Hematopoietic multipotent progenitor cell treated with erythropoietin and hydrocortisone succinate and interleukin-3 and kit ligand, for 8 days (in vitro differentiated cells): ENCODE results near the gene GPC6.

Experiments
- DNase-seq: peaks from one replicate; pipeline ENCODE4 v3.0.0-alpha.2; 2015

Gene GPC6

DNA sequence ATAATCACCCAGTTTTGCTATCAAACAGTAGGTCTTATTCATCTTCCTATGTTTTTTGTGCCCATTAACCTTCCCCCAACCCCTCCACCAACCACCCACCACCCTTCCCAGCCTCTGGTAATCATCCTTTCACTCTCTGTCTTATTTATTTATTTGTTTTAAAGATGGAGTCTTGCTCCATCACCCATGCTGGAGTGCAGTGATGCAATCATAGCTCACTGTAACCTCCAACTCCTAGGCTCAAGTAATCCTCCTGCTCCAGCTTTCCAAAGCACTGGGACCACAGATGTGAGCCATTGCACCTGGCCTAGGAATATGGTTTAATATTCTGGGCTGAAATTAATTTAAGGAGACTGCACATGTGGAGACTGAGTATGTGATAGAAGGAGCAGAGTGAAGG, 527.0 kb downstream of the GPC6 start:
- no peak for DNase-seq

DNA sequence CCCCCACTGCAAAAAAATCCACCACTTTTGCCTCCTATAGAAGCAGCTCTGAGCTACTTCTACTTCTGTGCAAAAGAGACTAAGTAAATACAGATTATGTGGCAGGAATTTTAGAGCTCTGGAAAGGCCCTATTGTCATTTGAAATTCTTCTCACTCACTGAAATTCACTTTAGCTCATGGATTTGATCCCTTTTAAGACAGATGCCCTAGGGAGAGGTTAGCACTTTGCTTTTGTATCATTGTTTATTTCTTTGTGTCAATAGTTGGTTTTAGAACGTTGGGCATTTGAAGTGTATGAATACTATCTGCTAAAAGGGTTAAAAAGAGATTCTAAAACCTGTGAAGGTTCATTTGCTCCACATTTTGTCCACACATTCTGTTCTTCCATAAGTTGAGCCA, 528.7 kb downstream of the GPC6 start:
- no peak for DNase-seq

DNA sequence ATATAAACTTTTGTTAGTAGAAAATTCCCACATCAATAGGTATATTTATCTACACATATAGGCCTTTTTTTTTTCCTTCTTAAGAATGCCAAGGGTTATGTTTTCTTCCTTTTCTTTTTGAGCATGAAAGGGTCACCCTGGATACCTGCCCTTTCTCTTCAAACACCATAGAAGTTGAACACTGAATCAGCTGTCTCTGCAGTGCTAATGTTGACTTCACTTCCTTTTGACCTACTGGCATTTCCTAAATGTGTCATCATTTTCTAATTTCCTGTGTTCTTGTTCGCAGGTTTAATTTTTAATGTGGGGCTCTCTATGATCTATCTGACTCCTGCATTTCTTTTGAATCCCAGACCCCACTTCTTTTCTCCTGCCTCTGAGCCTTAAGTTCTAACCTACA, 532.0 kb downstream of the GPC6 start:
- no peak for DNase-seq

DNA sequence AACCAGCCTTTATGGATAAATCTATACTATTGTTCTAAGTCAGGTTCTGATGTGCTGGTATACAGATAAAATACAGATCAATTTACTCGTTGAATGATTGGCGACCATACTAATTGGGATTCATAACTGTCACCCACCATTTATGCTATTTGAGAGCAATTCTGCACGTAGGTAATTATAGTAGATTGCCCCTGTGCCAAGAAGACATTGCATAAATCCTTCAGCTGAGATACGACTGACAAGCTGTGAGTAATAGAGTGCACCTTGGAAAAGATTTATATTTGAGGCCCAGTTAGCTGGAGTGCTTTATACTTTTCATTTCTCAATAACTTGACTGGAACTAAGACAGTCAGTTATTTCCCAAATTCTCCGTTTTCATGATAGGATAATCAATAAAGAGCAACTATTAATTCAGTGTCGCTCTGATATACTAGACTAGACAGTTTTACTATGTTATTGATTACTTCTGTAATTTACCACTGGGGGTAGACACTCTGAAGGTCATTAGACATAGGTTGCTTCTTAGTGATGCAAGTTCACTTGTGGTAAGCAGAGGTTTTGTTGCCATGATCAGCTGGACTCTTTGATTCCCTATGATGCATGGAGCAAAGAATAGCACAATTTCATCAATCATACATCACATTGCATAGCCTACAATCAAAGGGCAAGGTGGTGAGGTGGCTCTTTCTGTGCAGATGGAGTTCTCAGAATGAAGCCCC, 536.3 kb downstream of the GPC6 start:
- DNase-seq, result no peak

DNA sequence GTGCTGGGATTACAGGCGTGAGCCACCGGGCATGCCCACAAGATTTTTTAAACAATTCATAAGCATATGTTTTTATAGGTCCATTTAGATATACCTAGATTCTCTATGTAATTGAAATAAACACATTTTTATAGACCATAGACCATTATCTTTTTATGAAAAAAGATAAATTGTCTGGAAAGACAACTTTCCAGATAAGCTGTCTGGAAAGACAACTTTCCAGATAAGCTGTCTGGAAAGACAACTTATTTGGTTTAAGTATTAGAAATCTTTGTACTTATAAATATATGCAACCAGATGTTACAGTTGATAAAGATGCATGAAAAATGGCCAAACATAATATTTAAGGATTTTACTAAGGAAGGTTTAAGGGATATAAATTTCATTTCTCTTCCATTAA, 538.5 kb downstream of the GPC6 start:
- DNase-seq, result no peak

DNA sequence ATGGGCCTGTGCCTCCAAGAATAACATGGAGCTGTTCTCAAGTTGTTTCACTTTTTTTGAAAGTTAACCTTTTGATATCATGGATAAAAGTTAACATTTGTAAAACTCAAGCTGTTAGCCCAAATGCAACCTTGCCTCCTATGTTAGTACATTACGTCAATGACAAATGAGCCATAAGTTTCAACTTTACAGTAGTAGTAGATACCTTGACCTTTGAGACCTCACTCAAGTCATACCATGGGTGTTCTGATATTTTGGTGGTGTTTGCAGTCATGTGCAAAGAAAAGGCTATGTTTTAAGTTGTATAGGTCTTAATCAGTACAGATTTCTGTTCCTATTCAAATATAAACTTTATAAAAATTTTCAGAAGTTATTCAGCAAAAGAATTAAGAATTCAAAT, 539.2 kb downstream of the GPC6 start:
- no peak for DNase-seq

DNA sequence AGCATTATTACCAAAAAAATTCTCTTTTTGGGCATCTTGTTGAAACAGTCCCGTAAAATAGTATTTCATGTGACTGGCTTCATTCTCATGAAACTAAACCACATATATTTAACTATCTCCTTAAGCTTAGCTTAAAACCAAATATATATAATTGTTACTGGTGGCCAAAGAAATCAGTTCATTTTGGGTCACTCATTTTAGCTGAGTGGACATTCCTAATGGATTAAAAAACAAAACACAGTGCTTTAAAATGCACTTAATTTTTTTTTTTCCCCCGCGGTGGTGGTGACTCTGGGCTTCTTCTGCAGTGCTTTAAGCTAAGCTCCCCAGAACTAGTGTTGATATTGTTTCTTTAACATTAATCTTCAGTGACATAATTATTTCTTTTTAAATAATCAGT, 540.1 kb downstream of the GPC6 start:
- no peak for DNase-seq

DNA sequence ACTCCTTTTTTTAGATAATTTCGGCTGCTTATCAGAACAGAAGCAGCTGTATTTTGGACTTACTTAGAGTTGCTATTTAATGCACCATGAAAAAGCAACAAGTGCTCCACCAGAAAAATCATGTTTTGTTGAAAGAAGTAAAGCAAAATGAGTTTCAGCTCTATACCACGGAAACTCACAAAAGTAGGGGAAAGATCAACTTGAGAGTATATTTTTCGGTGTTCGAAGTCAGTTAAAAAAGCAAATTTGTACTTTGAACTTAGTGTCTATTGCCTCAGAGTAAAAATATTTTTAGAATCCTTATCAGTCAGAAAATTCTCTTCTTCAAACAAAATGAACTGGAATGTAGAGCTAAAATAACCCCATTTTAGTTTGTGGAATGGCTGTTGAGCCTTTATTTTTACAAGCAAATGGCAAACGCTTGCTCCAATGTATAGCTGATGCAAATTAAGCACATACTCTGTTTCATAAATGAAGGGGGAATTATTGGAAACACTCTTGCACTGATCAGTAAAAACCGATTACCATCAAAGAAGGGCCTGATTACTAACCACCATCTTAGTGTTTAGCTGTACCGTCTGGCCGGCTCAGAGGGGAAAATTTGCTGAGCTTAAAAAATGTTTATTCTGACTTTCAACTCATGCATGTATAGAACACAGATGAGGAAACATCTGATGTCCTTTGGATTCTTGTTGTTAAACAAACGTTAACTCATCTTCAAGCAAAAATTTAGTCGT, 540.7 kb downstream of the GPC6 start:
- no peak for DNase-seq

DNA sequence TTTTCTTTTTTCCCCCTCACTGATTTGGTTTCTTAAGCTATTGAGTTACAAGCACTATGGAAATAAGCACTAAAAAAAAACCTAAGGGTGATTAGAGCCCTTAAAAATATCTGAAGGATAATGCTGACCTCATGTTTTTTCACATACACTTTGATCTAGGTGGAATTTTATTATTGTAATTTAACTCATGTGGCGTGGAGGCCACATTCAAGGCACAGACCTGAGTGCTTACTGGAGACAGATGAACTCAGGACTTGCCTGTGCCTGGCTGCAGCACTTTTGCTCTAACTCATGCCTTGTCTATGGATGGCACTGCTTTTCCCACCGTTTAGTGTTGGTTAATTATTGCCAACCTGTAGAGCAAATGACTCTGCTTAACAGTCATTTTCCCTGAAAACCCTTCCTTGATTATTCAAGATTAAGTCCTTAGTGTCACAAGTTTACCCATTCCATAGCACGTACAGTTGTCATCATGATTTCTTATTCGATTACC, 541.4 kb downstream of the GPC6 start:
- DNase-seq, result no peak

DNA sequence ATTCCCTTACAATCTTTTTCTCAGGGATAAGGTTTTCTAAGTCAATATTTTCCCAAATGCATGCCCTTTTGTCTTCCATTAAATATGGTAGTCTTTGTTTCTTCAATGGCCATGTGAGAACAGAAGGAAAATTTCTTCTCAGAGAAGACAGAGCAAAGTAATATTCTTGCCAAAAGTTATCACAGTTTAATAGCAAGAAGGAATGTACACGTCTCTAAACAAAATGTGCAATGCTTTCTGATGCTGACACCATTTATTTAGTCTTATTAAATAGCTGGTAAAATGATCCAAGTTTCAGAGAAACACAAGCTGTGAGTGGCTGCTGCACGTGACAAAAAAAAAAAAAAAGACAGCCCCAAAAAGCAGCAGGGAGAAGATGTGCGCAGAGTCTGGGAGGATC, 542.5 kb downstream of the GPC6 start:
- no peak for DNase-seq

DNA sequence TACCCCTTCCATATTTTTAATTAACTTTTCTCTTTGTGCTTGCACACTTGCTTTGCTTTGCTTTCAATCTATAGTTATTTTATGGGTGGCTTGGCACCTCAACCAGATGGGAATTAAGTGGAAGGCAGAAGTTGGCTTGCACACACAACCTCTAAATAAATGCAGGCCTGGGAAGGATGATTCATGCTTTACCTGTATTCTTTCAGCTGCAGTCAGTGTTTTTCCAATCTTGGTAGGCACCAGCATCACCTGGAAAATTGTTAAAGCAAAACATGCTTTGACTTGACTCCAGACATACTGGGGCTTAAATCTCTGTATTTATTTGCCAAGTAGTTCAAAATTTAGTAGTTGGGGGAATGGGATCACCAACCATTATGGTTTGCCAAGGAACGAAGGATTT, 543.0 kb downstream of the GPC6 start:
- no peak for DNase-seq

DNA sequence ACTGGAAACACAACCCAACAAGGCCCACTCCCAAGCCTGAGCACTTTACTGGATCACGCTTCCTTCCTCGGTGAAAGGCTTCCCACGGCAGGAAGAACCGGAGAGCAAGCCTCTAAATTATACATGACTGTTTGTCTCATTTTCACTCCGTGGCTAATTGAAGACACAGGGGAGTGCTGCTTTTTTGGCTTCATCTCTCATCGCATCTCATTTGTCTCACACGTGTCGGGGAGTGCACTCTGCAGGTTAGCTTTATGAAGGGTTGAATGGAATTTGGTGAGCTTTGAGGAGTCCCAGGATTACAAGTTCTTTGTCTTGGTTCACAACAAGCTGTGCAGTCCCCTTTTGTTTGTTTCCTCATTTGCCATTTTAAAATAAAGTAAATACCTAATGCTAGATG, 544.6 kb downstream of the GPC6 start:
- DNase-seq, result no peak

DNA sequence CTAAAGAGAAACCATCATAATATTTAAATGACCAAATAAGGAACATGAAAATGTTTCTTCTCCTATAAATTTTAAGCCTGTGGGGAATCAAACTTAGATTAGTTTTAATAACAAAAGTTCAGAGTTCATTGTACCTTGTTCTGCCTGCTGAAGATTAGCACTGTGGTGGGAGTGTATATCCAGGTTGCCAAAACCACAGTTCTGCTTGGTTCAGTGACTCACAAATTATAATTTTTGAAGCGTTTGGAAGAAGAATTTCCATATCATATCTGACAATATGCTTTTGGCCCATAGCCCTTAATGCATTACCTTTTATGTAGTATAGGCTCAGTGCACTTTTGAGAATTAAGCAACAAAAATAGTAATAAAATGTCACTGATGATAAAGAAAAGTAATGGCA, 545.2 kb downstream of the GPC6 start:
- DNase-seq, result no peak

DNA sequence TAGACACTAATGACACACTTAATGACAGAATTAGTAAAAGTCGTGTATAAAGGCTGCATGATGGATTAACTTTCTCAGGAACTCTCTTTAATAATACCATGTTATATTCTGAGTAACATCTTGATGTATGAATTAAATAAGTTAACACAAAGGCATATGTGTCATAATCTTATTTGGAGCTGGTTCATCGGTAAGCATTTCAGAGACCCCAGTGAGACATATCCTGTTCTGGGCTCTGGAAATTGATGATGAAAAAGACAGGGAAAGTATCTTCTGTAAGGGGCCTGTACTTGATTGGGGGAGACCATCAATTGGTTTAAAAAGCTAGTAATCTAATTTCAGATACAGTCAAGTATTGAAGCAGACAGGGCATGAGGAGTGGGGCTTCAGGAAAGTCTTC, 547.9 kb downstream of the GPC6 start:
- no peak for DNase-seq

DNA sequence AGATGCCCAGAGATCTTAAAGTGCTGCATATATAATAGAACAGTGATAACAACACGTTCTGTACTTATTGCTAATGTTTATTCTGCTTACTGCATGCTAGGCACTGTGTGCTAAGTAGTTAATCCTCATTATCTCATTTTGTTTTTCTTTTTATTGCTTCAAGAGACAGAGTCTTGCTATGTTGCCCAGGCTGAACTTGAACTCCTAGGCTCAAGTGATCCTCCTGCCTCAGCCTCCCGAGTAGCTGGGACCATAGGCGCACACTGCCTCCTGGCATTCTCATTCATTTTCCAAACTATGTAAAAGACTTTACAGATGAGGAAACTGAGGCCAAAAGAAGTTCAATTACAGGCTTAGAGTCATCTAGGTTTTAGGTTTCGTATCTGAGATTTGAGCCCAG, 548.4 kb downstream of the GPC6 start:
- no peak for DNase-seq

DNA sequence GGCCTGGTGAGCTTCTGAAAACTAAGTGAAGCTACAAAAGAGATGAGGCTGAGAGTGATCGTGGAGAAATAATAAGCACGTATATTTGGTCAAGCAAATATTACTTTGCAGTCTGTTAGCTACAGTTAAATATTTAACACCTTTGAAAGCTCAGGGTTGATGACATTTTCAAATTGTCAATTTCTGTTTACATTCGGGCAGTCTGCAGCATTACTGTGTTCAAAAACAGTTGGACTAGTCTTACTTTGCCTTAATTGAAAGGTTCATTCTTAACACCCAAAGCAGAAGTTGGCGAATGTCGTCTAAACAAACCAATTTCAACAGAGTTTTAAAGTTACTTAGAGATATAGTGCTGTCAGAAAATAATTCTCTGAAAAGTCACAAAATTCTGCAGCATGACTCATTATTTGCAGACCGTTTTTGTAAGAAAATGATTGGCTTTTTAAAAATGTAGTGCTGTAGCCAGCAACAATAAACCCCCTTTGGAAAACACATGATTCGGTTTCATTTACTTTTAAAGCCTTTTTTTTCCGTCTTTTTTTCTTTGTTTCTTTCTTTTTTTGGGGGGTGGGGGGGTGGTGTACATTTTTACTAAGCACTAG, 549.0 kb downstream of the GPC6 start:
- no peak for DNase-seq

DNA sequence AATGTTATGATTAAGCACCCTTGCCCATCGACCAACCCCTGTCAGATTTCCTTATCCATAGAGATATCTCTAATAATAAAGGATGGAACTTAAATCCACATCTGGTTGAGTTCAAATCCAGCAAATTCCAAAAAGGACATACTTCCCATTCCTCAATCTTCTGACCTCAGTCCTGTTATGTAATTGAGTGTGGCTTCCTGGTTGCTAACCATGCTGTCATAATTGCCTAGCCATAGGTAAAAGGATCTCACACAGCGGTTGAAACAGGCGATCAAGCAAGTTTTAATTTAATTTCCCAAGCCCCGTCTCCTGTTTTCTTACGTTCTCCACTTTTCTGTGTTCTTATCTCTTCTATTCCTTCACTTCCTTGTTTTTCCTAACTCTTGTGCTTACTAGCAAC, 550.3 kb downstream of the GPC6 start:
- no peak for DNase-seq

DNA sequence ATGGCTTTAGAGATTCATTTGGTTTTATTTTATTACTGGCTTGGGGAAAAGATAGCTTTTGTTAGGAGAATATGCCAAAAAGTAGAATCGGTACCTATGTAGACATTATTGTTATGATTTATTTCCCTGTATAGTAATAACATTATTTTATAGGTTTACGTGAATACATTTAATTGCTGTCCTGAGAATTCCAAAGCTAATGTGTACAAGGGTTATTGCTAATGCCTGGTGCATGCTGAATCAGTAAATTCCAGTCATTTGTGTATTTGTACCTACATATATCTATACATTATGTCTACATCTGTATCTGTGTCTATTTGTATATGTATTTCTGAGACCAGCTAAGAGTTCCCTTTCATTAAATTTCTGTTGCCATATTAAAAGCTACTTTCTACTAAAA, 550.9 kb downstream of the GPC6 start:
- no peak for DNase-seq

DNA sequence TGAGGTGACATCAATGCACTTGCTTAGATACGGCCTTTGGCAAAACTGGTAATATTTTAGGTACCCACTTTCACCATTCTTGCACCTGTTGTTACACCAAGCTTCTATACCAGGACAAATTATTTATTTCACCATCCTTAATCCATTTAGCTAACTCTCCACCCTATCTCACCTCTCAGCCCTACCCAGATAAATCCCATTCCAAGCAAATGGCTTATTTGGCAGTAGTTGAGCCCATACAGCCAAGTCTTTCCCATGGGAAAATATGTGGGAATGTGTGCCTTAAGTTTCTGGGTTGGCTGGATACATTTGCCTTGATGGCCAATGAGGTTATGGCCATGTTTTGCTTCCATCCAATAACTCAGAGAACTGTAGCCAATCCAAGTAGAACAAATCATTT, 551.9 kb downstream of the GPC6 start:
- no peak for DNase-seq

DNA sequence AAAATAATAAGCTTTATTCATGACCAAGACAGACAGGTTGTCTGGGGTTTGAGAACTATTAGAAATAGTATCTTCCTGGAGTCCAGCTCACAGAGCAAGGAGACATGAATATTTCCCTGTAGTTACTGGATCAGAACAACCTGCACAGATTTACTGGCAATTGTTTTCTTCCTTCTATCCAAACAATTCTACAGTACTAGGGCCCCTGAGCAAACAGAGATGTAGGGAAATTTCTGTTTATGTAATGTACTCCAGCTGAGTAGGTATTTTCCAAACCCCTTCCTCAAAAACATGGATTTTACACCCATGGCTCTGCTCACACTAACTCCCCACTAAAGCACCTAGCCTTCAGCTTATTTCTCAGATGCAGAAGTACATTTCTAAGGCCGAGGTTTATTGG, 557.6 kb downstream of the GPC6 start:
- no peak for DNase-seq

DNA sequence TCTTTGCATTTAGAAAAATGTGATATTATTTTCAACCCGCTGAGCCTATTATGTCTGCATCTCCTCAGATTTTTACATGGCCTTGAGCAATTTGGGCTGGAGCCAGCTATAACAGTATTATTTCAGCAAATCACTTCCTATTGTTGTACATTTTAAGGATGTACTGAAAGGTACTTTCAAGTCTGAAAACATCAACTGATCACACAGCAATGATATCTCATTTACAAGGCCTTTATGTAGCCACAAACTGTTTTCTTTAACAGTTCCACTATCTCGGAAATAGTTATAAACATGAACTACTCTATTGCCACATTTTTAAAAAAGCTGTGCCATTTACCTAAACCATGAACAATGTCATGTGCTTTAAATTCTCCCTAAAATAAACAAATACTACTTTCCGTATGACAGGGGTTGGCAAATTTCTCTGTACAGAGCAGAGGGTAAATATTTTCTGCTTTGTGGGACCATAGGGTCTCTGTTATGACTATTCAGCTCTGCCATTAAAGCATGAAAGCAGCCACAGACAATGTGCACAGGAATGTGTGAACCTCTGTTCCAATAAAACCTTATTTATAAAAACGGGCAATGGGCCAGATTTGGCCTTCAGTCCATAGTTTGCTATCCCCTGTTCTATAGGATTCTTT, 560.4 kb downstream of the GPC6 start:
- DNase-seq, result no peak

DNA sequence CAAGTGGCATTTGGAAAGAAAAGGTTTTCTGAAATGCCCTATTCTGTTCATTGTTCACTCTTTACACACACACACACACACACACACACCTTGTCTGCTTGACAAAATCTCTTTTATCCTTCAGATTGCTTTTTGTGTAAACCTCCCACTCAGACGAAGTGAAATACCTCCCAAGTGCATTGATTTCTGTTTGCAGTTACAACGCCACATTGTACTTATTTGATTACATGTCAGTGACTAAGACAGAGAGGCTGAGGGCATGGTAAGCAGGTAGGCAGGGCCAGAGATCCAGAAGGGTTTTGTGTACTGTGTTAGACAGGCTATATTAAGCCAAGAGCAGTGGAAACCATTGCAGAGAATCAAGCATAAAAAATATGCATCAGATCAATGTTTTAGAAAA, 561.8 kb downstream of the GPC6 start:
- DNase-seq, result no peak

DNA sequence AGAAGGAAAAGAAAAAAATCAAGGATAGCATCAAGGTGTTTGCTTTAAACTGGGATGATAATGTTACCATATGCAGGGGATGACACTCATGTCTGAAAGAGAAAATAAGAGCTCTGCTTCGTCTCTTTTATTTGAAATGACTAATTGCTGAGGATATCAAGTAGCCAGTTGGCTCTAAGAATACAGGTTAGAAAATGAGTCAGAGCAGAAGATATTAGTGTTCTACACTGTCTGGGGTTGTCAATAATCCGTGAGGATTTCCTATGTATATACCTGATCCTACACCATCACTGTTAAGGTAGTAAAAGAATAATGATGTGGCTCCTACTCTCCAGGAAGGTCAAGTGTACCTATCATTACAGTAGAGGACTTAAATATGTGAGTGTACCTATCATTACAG, 562.5 kb downstream of the GPC6 start:
- DNase-seq, result no peak
